ENCODE measurements around the gene KIF7.

Gene KIF7

DNA sequence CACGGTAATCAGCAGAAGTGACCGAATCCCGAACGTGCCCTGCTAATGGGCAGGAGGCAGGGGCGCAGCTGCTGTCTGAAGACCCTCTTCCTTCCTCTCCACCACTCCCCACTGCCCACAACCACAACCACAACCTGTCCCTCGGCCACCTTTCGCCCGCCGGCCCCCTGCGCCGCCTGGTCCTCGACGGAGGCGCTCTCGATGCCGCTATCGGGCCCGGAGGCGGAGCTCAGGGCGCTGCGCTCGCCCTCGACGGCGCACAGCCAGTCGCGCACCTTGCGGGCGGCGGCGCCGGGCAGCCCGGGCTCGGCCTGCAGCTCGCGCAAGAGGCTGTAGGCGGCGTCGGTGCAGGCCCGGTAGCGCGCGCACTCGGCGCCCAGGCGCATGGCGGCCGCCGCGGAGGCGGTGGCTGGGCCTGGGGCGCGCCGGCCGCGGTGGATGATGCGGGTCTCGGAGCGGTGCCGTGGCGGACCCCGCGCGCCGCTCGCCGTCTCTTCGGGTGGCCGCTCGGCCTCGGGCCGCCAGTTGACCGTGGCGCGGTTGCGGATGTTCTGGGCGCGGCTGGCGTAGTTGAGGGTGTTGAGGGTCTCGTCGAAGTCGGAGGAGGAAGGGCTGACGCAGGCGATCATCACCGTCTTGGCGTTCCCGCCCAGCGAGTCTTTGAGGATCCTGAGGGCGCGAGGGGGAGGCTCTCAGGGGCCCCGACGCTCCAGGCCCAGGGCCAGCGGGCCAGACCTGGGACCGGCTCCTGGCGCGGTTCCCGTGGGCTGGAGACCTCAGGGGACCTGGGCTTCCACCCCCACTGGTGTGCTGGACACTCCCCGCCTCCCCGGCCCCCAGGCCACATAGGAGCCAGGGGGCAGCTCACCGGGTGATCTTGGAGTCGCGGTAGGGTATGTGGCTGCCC, 6.9 kb downstream of the KIF7 start:
- no peak for DNase-seq

DNA sequence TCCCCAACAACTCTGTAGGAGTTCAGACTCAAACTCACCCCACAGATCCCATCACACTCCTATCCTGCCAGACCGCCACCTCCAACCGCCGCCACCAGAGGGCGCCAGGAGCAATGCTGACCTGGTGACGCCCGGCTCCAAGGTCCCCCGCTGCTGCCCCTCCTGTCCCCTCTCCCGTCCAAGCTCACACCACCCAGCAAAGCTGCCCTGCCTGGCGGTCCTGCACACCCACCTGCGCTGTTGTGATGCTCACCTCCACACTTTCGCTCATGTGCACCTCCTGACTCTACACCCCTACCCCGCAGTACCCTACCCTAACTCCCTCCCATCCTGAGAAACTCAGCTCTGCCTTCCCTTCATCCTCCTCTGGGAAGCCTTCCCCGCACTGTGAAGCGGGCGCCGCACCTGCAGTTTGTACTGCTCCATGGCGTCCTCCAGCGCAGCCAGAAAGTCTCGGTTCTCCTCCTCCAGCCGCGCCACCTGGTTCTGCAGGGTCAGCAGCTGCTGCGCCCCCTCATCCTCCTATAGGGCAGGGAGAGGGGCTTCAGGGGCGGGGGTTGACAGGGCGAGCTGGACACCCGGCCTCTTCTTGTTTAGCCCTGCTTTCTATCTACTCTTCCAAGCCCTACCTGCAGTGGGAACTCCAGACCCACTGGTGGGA, 7.9 kb downstream of the KIF7 start:
- DNase-seq: no peak

DNA sequence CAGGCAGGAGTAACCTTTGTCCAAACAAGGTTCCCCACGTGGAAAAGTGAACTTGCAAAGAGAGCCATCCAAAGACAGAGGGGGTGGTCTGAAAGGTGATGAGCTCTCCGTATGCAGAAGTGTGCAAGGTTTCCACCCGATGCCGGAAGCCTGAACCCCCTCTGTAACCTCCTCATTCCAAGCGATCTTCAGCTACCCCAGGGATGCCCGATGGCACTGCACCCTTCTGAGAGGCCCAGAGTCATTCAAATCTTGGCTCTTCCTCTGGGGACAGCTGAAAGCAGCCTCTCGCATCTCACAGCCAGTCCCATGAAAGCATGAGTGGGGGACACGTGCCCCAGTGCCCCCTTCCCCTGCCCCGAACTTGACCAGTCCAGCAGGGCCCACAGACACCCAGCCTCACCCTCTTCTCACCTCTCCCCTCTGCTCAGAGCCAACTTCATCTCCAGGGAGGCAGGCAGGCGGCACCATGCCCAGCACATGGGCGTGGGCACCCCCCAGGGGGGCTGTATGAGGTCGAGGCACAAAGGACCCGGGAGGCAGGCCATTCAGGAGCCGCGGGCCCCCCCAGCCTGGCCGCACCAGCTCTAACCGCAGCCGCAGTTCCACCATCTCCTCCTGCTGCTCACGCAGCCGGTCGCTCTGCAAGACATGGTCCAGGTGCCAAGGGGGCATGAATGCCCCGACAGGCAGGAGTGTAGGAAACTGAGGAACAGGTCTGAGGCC, 8.7 kb downstream of the KIF7 start:
- no peak for DNase-seq

DNA sequence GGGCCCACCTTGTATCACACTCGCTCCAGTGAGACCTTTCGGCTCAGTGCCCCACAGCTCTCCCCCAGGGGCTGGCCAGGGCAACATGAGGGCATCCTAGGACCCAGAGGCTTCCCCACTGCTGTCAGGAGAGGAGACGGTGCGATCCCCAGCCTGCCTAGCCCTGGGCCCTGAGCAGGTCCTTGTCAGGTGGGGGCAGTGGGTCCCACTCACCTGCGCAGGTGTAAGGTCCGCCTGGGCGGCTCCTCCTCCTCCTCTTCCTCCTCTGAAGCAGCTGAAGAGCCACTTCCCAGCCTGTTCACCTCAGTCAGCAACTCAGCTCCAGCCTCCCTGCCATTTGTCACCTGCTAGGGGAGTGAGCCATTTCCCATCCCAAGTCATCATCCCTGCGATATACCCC, 9.6 kb downstream of the KIF7 start:
- DNase-seq: no peak

DNA sequence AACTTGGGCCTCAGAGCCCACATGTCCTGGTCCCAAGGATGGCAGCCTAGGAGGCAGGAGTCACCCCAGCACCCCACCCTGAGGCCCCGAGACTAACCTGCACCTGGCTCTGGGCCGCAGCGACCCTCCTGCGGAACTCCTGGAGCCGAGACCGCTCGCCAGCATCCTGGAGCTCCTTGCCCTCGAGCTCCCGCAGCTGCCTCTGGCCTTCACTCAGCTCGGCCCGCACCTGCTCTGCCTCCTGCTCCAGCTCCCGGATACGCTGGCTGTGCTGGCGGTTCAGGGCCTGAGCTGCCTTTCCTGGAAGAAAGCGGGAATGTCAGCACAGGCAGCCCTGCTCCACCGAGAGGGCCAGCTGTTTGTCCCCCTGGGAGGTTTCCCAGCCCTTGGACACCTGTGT, 13.2 kb downstream of the KIF7 start:
- no peak for DNase-seq

DNA sequence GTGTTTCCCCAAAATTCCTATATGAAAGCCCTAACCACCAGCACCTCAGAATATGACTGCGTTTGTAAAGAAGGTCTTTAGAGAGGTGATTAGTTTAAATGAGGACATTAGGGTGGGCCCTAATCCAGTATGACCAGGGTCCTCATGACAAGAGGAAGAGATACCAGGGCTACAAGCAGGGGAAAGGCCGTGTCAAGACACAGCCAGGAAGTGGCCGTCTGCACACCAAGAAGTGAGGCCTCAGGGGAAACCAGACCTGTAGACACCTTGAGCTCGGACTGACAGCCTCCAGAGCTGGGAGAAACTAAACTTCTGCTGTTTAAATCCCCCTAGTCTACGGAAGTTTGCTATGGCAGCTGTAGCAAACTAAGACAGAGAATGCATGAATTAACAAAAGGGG, 14.2 kb downstream of the KIF7 start:
- DNase-seq: no peak

DNA sequence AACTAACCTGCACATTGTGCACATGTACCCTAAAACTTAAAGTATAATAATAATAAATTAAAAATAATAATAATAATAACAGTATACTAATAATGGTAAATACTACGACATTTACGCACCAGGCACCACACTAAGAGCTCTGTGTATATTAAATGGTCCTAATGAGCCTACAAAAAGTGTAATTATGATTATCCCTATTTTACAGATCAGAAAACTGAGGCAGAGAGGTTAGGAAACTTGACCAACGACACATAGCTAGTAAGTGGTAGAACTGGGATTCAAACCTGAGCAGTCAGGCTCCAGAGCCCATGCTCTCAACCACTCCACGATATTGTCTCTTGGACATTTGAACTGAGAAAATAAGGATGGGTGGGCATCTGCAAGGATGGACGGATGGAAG, 15.0 kb downstream of the KIF7 start:
- DNase-seq: no peak

DNA sequence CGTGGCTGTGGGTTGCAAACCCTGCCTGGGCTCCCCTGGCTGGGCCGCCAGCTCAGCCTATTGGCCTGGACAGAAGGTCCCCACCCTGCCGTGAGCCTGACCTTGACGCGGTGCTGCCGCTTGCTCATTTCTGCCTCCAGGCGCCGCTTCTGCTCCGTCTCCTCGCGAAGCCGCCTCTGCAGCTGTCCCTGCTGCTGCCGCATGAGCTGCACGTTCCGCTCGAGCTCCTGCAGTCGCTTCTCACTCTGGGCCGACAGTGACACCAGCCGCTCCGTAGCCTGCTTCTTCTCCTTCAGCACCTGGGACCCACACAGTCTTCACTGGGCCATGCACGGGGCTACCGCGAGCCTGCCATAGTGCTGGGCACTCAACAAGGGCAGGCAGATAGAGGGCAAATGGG, 21.7 kb downstream of the KIF7 start:
- DNase-seq: no peak

DNA sequence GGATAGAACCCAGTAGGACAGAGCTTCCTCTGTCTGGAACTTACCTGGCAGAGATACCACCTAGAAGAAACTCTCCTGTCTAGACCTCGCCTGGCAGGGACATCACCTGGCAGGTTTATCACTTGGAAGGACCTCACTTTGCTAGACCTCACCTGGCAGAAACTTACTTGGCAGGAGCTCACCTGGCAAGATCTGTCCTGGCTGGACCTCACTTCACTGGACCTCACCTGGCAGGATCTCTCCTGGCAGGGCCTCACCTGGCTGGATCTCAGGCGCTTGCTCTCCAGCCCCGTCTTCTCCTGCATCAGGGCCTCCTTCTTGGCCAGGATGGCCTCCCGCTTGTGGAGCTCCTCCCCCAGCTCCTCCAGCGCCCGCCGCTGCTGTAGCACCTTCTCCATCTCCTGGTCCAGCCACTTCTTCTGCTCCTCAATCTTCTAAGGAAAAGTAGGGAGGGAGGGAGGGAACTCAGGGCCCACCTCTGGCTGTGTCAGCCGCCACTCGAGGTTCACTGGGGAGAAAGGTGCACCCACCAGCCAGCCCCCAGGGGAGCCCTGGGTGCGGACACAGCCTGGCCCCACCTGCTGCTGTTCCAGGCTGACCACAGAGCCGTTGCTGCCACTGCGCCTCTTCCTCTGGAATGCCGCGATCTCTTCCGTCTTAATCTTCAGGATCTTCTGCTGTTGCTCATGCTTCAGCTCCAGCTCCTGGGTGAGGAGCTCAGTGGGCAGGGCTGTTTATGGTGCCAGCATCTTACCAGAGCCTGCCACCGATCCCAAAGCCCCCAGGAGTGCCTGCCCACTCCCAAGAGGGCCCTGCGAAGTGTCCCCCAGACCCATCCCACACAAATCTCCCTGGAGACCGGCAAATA, 22.5 kb downstream of the KIF7 start:
- no peak for DNase-seq

DNA sequence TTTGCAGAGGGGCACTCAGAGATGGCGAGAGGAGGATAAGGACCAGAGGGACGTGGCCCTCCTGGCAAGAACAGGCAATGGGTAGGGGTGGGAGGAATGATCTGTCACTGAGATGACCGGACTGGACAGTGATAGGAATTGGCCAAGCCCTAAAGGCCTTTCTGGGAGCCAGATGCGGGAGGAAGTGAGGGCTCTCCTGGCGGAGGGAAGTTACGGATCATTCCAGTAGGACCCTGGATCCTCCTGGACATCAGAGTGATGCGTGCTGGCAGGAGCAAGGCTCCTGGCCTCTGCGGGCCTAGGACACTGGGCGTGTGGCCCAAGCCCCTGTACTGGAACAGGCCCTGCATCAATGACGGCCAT, 23.4 kb downstream of the KIF7 start:
- no peak for DNase-seq

DNA sequence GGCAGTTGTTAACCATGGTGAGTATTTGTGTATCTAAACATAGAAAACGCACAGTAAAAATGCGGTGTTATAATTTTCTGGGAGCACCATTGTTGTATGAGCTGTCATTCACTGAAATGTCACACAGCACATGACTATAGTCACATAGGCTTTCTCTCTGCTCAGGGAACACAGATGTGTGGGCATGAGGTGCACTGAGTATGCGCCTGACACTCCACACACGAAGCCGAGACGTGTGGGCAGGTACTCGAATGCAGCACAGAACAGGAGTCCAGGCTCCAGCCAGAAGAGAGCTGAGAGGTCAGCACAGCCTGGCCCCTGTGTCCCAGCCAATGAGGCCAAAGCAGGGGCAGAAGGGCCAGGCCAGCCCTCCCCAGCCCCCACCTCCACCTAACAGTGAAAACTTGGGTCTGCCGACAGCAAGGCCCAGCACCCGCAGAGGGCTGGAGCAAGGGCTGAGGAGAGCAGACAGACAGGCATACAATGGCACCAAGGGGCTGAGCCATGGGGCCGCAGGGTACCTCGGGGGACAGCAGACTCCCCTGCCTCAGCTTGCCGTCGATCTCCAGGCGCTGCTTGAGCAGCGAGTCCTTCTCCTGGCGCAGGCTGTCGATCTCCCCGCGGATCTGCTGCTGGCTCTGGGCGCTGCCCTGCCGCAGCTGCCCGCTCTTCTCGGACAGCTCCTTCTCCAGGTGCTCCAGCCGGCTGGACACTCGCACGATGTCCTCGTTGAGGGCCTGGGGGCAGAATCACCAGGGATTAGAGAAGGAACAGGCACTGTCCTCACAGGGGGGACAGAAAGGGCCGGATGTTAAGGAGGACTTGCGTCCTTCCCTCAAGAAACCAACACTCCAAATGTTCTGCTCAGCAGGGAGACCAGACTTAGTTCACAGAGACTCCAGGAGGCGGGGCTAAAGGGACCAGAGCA, 24.0 kb downstream of the KIF7 start:
- DNase-seq: no peak

DNA sequence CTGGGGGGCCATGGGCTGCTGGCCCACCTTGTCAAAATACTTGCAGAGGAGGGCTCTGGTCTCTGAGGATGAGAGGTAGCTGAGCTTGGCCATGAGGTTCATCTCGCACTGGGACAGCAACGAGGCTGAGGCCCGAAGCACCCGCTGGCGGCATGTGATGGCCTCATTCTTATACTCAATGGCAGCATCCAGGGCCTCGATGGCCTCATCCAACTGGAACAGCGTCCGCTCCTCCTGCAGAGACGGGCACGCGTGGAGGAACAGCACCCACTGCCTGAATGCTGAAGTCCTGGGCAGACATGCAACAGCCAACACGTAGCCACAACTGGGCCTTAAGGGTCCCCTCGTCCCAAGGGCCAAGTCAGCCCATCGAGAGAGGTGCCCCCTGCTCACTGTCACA, 25.0 kb downstream of the KIF7 start:
- DNase-seq: no peak

DNA sequence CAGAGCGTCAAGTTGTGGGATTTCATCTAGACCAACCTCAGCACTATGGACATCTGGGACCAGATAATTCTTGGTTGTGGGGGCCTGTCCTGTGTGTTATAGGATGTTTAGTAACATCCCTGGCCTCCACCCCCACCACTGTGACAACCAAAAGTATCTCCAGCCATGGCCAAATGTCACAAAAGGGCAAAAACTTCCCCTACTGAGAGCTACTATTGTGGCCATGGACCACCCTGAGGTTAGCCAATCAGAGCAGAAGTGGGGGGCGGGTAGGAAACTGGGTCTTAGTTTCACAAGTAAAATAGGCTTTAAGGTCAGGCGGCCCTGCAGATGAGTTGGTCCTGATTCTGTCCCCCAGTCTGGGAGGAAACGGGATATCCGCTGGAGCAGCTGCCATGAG, 25.4 kb downstream of the KIF7 start:
- DNase-seq: no peak

DNA sequence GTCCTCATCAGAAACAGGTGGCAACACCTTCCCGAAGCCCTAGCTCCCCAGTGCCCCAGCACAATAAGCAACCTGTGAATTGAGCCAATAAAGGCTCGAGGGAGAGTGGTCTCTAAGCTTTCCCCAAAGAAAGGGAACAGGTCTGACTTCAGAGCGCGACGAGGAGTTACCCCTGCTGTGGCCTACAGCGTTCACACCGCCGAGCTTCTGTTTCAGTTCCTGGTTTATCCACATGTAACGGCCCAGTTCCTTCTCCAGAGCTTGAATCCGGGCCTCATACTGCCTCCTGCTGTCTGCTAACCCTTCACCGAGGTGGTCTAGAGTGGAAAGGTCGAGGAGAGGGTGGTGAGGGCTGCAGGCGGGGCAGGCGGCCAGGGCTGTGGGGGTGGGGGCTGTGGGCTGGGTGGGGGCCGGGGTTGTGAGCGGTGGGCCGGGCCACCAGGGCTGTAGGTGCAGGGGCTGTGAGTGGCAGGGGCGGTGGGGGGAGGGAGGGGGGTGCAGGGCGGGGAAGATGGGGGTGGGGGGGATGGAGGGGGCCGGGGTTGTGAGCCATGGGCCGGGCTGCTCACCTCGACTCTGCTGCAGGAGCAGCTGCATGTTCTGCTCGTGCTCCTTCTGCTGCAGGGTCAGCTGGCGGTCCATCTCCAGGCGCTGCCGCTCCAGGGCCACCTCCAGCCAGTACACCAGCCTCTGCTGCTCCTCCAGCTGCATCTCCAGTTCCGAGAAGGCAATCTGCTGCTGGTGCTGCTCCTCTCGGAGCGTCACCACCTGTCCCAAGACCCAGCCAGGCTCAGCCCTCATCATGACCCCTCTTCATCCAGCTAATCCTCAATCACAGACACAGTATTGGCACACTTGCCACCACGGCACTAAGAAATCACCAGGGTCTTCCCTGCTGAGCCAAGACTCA, 26.2 kb downstream of the KIF7 start:
- DNase-seq: no peak

DNA sequence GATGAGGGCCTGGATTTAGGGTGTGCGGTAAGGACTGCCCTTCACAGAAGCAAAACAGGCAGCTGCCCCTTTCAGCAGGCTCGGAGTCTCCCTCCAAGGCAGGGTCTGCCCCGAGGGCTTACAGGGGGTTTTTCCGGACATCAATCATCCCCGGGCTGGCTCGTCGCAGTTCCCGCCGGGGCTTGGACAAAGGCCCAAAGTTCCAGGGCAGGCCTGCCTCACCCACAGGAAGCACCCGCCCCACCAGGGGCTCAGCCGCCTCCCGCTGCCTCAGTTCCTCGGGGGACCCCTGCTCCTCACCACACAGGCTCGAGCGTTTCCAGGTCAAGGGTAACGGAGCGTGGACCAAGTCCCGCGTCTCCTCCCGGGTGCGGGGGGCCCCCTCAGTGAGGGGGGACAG, 27.0 kb downstream of the KIF7 start:
- no peak for DNase-seq

DNA sequence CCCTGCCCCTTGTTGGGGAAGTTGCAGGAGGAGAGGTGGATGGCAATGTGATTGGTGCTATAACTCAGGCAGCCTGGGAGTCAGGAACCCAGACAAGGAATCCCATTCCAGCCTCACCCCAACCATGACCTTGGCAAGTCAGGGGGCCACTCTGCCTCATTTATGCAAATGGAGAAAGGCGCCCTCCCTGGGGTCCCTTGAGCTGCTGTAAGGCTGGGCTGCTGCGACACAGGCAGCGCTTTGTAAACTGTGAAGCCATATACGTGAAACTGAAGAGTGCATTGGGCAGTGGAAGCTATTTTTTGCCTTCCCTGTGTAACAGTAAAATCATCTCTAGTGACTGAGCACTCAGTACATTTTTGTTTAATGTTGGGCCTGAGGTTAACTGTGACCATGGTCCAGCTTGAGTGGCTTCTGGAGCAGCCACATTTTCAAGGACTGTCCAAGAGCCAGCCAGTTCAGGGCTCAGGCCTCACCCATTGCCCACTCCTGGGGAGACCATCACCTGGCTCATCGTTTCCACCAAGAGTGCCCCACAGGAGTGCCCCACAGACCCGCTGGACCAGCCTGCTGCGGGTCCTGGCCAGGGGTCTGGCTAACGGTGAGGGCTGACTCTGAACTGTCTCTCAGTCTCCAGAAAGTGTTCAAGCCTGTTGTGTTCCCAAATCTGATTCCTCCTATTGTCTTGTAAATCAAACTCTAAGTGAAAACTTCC, 27.9 kb downstream of the KIF7 start:
- no peak for DNase-seq

DNA sequence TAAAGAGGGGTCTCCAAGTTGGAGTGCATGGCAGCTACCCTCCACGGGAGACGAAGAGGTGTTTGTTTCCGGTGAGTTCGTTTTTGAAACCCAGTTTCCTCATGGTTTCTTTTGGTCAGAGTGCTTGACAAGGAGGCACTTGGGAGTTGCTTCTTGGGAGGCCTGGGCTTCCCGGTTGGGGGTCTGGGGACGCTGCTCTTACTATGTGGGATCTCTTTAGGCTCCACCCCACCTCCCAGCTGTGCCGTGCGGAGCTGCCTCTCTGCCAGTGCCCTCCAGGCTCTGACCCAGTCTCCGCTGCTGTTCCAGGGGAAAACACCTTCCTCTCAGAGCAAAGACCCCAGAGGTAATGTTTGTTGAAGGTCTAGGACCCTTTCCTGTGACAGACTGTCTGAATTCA, 29.6 kb downstream of the KIF7 start:
- no peak for DNase-seq

DNA sequence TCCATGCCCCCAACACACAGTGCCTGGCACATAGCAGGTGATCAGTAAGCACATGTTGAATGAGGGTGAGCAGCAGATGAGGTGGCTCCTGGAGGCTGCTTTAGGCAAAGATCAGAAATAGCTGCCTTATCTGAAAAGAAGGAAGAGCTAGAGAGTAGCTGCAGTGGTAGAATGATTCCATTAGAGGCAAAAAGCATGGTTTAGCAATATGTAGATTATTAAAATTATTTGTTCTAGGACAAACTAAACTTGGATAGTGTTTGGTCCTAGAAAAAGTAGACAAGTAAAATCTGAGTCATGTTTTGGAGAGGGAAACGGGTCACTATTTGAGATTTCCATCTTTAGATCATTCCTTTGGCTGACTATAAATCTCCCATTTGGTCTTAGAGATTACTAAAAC, 32.1 kb downstream of the KIF7 start:
- no peak for DNase-seq

DNA sequence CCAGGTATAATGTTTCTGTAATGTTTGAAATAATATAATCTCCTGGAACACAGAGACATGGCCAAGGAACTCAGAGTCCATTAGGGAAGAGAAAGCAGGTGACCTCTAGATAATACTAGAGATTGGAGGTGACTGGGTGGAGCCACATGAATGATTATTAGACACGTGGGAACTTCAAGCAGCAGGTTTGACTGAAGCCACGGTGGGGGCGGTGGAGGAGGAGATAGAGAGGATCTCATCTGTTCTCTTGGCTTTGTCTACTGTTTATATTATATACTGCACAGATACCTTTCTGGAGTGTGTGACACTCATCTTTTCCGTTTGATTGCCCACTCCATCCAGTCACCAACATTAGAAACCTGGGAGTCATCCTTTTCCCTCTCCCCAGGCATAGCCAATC, 33.7 kb downstream of the KIF7 start:
- DNase-seq: no peak

DNA sequence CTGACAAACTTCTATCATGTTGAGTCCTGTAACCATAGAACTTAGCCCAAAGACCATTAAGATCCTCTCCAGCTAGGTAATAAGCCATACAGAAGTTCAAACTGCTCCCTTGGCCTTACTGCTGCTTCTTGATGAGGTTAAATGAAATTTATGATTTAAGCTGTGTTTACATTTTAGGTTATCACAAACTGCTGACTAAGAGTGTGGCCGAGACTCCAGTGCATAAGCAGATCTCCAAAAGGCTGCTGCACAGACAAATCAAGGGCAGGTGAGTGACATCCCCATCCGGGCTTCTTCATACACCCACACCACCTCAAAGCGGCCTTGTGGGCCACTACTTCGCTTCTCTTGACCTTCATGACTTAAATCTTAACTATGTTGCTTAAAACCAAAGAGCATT, 39.0 kb downstream of the KIF7 start:
- no peak for DNase-seq

All from DMS153 (cell line).